H9 (cell line): ENCODE data around the gene MEFV. TPM values are rescaled to one million over a fixed set of nuclear protein-coding genes. Genes with fewer than 3 reads are reported as not detected.
A peak's percentile ranks its signal among the peaks of the same experiment; 100 is the strongest.

Experiments
- DNase-seq: peaks from one replicate; pipeline ENCODE4 v3.0.0-alpha.2; 2017
- H2AFZ ChIP-seq: one replicate; pipeline ENCODE4 v1.6.1; 2013; ENCODE audit warnings: mild to moderate bottlenecking, low read length, control low read depth, moderate library complexity
- H2AK5ac ChIP-seq: 2 replicates; pipeline ENCODE4 v1.6.1; 2013; ENCODE audit warnings: low read length, control low read depth, mixed read lengths; ENCODE audit not compliant: insufficient read length
- H2BK120ac ChIP-seq: one replicate; pipeline ENCODE4 v1.6.1; 2013; ENCODE audit warnings: low read depth, mild to moderate bottlenecking, low read length, control low read depth, inconsistent platforms; ENCODE audit not compliant: poor library complexity, severe bottlenecking
- H2BK12ac ChIP-seq: 2 replicates; pipeline ENCODE4 v1.6.1; 2013; ENCODE audit warnings: low read length, control low read depth, mixed read lengths, low read depth; ENCODE audit not compliant: insufficient read length
- H2BK15ac ChIP-seq: 2 replicates; pipeline ENCODE4 v1.6.1; 2013; ENCODE audit warnings: low read depth, low read length, control low read depth
- H2BK20ac ChIP-seq: one replicate; pipeline ENCODE4 v1.6.1; 2013; ENCODE audit warnings: low read depth, mild to moderate bottlenecking, low read length, control low read depth, inconsistent platforms; ENCODE audit not compliant: poor library complexity, severe bottlenecking
- H2BK5ac ChIP-seq: 2 replicates; pipeline ENCODE4 v1.6.1; 2013; ENCODE audit warnings: low read length, control low read depth, mixed read lengths; ENCODE audit not compliant: insufficient read length
- H3K14ac ChIP-seq: 2 replicates; pipeline ENCODE4 v1.6.1; 2013; ENCODE audit warnings: low read length, control low read depth; ENCODE audit not compliant: insufficient read depth
- H3K18ac ChIP-seq: 2 replicates; pipeline ENCODE4 v1.6.1; 2013; ENCODE audit warnings: low read depth, mild to moderate bottlenecking, mixed read lengths, low read length, control low read depth; ENCODE audit not compliant: insufficient read length
- H3K23ac ChIP-seq: 2 replicates; pipeline ENCODE4 v1.6.1; 2013; ENCODE audit warnings: low read length, control low read depth, mixed read lengths, low read depth; ENCODE audit not compliant: insufficient read length
- H3K23me2 ChIP-seq: 2 replicates; pipeline ENCODE4 v1.6.1; 2013; ENCODE audit warnings: low read depth, mild to moderate bottlenecking, mixed read lengths, low read length, control low read depth; ENCODE audit not compliant: insufficient read length, poor library complexity, severe bottlenecking
- H3K27ac ChIP-seq: 2 replicates; pipeline ENCODE4 v1.5.1; 2013; ENCODE audit warnings: low read length, control low read depth, mixed read lengths, low read depth; ENCODE audit not compliant: insufficient read length
- H3K27me3 ChIP-seq: 2 replicates; pipeline ENCODE4 v1.6.1; 2013; ENCODE audit warnings: low read length, control low read depth, inconsistent platforms; ENCODE audit not compliant: insufficient read depth
- H3K4ac ChIP-seq: 2 replicates; pipeline ENCODE4 v1.6.1; 2013; ENCODE audit warnings: low read depth, mild to moderate bottlenecking, control low read depth, inconsistent platforms, low read length, moderate library complexity
- H3K4me1 ChIP-seq: 2 replicates; pipeline ENCODE4 v1.6.1; 2013; ENCODE audit warnings: low read length, control low read depth, inconsistent platforms; ENCODE audit not compliant: insufficient read depth
- H3K4me2 ChIP-seq: 2 replicates; pipeline ENCODE4 v1.6.1; 2013; ENCODE audit warnings: low read length, control low read depth, mixed read lengths; ENCODE audit not compliant: insufficient read length, insufficient read depth
- H3K56ac ChIP-seq: 2 replicates; pipeline ENCODE4 v1.6.1; 2013; ENCODE audit warnings: low read depth, mild to moderate bottlenecking, mixed read lengths, low read length, control low read depth; ENCODE audit not compliant: insufficient read length
- H3K79me1 ChIP-seq: 2 replicates; pipeline ENCODE4 v1.6.1; 2013; ENCODE audit warnings: low read depth, mild to moderate bottlenecking, moderate library complexity, low read length, control low read depth, inconsistent platforms; ENCODE audit not compliant: insufficient read depth, poor library complexity, severe bottlenecking
- H3K79me2 ChIP-seq: 2 replicates; pipeline ENCODE4 v1.6.1; 2013; ENCODE audit warnings: low read length, control low read depth, inconsistent platforms; ENCODE audit not compliant: insufficient read depth
- H3K9ac ChIP-seq: 2 replicates; pipeline ENCODE4 v1.6.1; 2013; ENCODE audit warnings: low read length, control low read depth, mixed read lengths; ENCODE audit not compliant: insufficient read length; ENCODE audit errors: extremely low read depth
- H3K9me3 ChIP-seq: one replicate; pipeline ENCODE4 v1.6.1; 2013; ENCODE audit warnings: low read depth, low read length, inconsistent platforms; ENCODE audit not compliant: control insufficient read depth
- H3T11ph ChIP-seq: one replicate; pipeline ENCODE4 v1.6.1; 2013; ENCODE audit warnings: mild to moderate bottlenecking, low read length, control low read depth, inconsistent platforms
- H4K20me1 ChIP-seq: one replicate; pipeline ENCODE4 v1.6.1; 2013; ENCODE audit not compliant: control insufficient read depth, insufficient read length, insufficient read depth
- H4K5ac ChIP-seq: 2 replicates; pipeline ENCODE4 v1.6.1; 2013; ENCODE audit warnings: low read depth, mild to moderate bottlenecking, mixed read lengths, low read length, control low read depth; ENCODE audit not compliant: insufficient read length
- H4K8ac ChIP-seq: replicated peaks from 2 replicates; pipeline ENCODE4 v1.6.1; 2013; ENCODE audit warnings: low read length, control low read depth, mixed read lengths, low read depth; ENCODE audit not compliant: insufficient read length
- H4K91ac ChIP-seq: 2 replicates; pipeline ENCODE4 v1.6.1; 2013; ENCODE audit warnings: low read depth, mild to moderate bottlenecking, moderate library complexity, mixed read lengths, low read length, control low read depth; ENCODE audit not compliant: insufficient read length
- H3K27ac Mint-ChIP-seq, 3 experiments: 2 replicates in 2 of 3; 3 replicates in 1 of 3; pipeline ENCODE4 v1.8.0; 2020 to 2021; ENCODE audit warnings: mixed read lengths in 3 of 3, mild to moderate bottlenecking in 1 of 3, moderate library complexity in 1 of 3
- H3K27me3 Mint-ChIP-seq: 2 replicates; pipeline ENCODE4 v1.8.0; 2021; ENCODE audit warnings: low read depth, mild to moderate bottlenecking, moderate library complexity, mixed read lengths
- H3K36me3 Mint-ChIP-seq, 3 experiments: 2 replicates in 2 of 3; 3 replicates in 1 of 3; pipeline ENCODE4 v1.8.0; 2020 to 2021; ENCODE audit warnings: low read depth in 3 of 3, mixed read lengths in 3 of 3; ENCODE audit not compliant: insufficient read depth in 1 of 3
- H3K4me1 Mint-ChIP-seq, 2 experiments: 2 replicates each; pipeline ENCODE4 v1.8.0; 2020; ENCODE audit warnings: mixed read lengths in 2 of 2
- H3K4me3 Mint-ChIP-seq, 2 experiments: 2 replicates in 1 of 2; 3 replicates in 1 of 2; pipeline ENCODE4 v1.8.0; 2020 to 2021; ENCODE audit warnings: mild to moderate bottlenecking in 2 of 2, mixed read lengths in 2 of 2, moderate library complexity in 1 of 2
- H3K9me3 Mint-ChIP-seq, 2 experiments: 2 replicates in 1 of 2; 3 replicates in 1 of 2; pipeline ENCODE4 v1.8.0; 2020; ENCODE audit warnings: mild to moderate bottlenecking in 2 of 2, mixed read lengths in 2 of 2, moderate library complexity in 1 of 2
- CTCF ChIP-seq: fragments of 200-600 bp; sonication (generic); conservative IDR thresholded peaks from 3 replicates; pipeline ENCODE4 v1.8.0; 2021; ENCODE audit warnings: antibody characterized with exemption, mild to moderate bottlenecking
- WGBS: extraction: QIAGEN DNeasy Blood & Tissue Kit; methylation state at CpG from one replicate; pipeline ENCODE4 v1.1.7; 2013; ENCODE audit warnings: missing lambda C conversion rate, low lambda C conversion rate, mixed read lengths; ENCODE audit not compliant: insufficient read length; ENCODE audit errors: extremely low coverage; 5-methylcytosine and 5-hydroxymethylcytosine counted together
- total RNA-seq: library from RNA; stranded (reverse); gene quantifications from 2 replicates; pipeline ENCODE4 v1.2.1, GENCODE V29; 2021

The MEFV gene
- total RNA-seq, 1 experiment from 2014 or later: not detected

GRCh38 chr16:3234857-3235561, 21.4 kb downstream of the MEFV start, which contains the start of gene ZNF200:
Gene ZNF200, minus strand, starts transcription at chr16:3235158. Its CDS starts 1,403 bp downstream, at chr16:3233755.
- Histone ChIP-seq H2BK120ac (no peak within 1 kb of the TSS), H3K79me2 (no peaks in the 10 kb centered on the region), H2AK5ac (no peak within 1 kb of the TSS), H3T11ph (no peak within 1 kb of the TSS), H2AFZ (peak within 1 kb of the TSS; percentile 91), H3K23ac (no peak within 1 kb of the TSS), H3K4me2 (peak within 1 kb of the TSS; percentile 84), H3K23me2 (no peaks in the 10 kb centered on the region), H2BK5ac (no peak within 1 kb of the TSS), H3K4ac (no peak within 1 kb of the TSS), H4K91ac (no peak within 1 kb of the TSS), H3K27ac (no peak within 1 kb of the TSS), H3K27me3 (no peaks in the 10 kb centered on the region), H3K9ac (peak within 1 kb of the TSS; percentile 79), H3K79me1 (peaks cover 3% of the 10 kb centered on the region), H4K20me1 (no peaks in the 10 kb centered on the region), H4K8ac (no peak within 1 kb of the TSS), H3K18ac (peak within 1 kb of the TSS; percentile 91), H3K9me3 (peaks cover 7% of the 10 kb centered on the region), H4K5ac (no peak within 1 kb of the TSS), H2BK12ac (no peak within 1 kb of the TSS), H3K56ac (no peak within 1 kb of the TSS), H3K14ac (peak within 1 kb of the TSS; percentile 74), H2BK15ac (0 out of 2 replicates have a peak within 1 kb of the TSS, but pooled peaks have one; percentile 37), H2BK20ac (no peak within 1 kb of the TSS), H3K4me1 (no peaks in the 10 kb centered on the region)
- Mint-ChIP-seq H3K4me3 (peak within 1 kb of the TSS; percentile 91 to 92), H3K27me3 (peaks cover 3% of the 10 kb centered on the region; the same call in 1 of the 2 replicates), H3K36me3 (peaks cover 33 to 41% (median 35%) of the 10 kb centered on the region in 3 experiments), H3K9me3 (peaks cover 41 to 44% of the 10 kb centered on the region in 2 experiments), H3K27ac (peak within 1 kb of the TSS; percentile 28 to 97 (median 96); a peak in 5 of 7 replicates), H3K4me1 (peaks cover 10 to 13% of the 10 kb centered on the region in 2 experiments)
- TF ChIP-seq CTCF: no peak
- WGBS: no CpG with 5 or more reads among the region's 59 CpGs
- peak; percentile 96 for DNase-seq
